ENCODE data around the gene C9orf153.
"Not testable (repeated sequence)": the region's sequence is repeated elsewhere in the genome, so short reads cannot be mapped to it uniquely, and the experiment has no call there.

Gene C9orf153

DNA sequence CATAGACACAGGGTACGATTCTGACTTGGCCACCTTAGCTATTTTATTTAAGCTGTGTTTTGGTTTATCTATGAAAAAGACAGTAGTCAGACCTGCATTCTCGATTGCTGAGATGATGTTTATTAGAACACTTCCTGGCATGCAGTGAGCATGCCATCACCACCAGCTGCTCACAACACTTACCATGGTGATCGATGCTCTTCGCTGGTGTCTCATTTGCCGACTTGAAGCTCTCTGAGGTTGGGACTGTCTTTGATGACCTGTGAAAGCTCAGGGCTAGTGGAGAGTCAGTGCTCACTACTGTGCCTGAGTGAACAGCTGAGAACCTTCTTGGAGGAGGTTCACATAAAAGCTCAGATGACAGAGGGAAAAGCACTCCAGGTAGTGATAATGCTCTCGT lies 4.4 kb upstream of the C9orf153 start:
- DNase-seq (ENCODE audit: low read depth in 2 of 2), result no peak

DNA sequence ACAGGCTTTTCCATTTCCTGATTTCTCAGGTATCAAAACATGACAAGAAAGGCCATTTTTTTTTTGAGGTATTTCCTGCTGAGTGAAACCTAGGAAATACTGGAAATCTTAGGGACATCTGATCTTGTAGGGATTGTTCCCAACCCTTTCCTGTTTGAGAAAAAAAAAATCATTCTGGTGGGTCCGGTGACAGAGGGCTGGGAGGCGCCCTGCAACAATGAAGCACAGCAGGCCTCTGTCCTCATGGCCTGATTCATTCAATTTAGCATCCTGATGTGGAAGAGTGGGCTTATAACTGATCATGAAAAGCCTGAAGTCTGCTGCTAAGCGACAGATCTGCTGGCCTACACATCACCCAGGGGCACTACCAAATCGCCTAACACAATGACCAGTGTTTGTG lies 3.0 kb upstream of the C9orf153 start:
- no peak for DNase-seq (ENCODE audit: low read depth in 2 of 2)

DNA sequence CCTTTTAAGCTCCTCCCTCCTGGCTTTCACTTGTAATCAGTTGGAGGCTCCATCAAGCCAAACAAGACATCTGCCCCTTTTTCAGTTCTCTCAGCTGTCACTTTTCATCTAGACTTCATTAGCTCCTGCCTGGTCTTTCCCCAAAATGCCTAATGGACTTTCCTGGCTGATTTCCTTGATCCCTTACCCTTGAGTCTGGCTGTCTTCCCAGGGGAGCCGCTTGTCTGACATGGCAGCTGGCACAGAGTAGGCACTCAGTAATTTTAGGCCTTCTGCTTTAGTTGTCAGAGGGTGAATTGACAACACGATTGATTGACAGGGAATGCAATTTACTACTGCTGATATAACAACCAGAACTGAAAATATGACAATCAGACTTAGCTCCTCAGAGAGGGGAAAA lies 2.1 kb downstream of the C9orf153 start:
- no peak for DNase-seq (ENCODE audit: low read depth in 2 of 2)

DNA sequence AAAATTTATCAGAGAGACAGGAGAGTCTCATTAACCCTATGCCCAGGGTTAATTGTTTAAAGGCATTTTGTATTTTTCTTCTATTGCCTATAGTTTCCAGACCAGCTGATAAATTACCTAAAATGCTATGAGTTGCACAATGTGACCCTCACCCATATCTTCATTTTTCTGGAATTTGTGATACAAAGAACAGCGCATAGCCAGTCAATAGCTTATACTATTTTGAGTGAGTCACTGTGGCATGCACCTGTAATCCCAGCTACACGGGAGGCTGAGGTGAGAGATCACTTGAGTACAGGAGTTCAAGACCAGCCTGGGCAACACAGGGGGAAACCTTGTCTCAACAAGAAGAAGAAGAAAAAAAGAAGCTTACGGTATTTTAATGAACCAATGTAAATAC lies 2.8 kb downstream of the C9orf153 start:
- DNase-seq (ENCODE audit: low read depth in 2 of 2), result no peak

DNA sequence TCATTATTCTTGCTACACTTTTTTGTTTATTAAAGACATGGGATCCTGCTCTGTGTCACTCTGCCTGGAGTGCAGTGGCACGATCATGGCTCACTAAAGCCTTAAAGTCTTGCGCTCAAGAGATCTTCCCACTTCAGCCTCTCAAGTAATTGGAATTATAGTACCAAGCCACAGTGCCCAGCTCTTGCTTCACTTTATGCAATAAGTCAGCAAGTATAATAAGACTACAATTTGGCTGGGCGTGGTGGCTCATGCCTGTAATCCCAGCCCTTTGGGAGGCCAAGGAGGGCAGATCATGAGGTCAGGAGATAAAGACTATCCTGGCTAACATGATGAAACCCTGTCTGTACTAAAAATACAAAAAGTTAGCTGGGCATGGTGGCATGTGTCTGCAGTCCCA lies 5.9 kb downstream of the C9orf153 start:
- DNase-seq (ENCODE audit: low read depth in 2 of 2), result no peak

DNA sequence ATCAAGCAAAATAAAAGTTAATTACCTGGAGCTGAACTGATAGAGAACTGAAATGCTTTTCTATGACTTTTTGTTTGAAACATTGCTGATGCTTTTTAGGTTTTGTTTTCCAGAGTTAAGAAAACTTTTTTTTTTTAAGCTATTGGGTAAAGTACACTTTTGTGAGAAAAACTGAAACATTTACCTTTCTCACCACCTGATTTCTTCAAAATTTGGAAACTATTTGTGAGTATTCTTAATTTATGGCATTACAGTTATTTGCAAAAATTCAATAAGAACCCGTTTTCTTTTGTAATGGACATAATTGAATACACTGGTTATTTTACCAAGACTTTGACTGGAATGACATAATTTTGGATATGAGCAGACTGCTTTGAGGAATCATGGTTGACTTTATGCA lies 6.6 kb downstream of the C9orf153 start:
- DNase-seq (ENCODE audit: low read depth in 2 of 2), result no peak

DNA sequence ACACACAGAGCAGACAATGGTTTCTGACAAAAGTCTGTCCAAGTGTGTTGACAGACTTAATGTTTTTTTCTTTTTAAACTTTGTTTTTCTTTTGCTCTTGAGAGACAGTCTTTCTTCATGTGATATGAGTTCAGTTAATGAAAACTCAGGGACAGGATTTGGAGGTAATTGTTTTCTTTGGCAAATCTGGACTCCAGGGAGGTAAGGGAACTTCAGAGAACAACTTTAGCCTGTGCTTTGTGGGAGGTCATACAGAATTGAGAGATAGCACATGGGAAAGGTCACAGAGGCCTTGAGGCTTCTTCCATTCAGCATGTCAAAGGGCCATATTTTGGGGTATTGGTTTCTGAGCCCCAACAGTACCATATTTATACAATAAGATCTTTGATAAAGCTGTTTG lies 9.3 kb downstream of the C9orf153 start:
- no peak for DNase-seq (ENCODE audit: low read depth in 2 of 2)

DNA sequence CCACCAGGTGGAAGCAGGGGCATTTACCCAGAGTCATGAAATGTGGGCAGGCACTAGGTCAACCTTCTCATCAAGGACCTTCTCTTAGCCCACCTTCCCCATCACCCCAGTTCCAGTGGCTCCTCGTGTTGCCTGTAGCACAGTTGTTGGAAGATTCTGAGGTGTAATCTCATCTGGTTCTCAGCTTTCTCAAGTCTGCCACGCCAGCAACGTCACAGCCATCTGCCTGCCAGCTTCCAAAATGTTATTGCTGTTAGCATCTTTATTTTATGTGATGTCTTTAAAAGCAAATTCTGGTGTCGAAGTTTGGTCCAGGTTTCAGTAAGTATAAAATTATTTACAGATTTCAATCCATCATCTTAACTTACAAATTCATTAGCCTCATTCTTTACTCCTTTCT lies 10.7 kb downstream of the C9orf153 start:
- no peak for DNase-seq (ENCODE audit: low read depth in 2 of 2)

DNA sequence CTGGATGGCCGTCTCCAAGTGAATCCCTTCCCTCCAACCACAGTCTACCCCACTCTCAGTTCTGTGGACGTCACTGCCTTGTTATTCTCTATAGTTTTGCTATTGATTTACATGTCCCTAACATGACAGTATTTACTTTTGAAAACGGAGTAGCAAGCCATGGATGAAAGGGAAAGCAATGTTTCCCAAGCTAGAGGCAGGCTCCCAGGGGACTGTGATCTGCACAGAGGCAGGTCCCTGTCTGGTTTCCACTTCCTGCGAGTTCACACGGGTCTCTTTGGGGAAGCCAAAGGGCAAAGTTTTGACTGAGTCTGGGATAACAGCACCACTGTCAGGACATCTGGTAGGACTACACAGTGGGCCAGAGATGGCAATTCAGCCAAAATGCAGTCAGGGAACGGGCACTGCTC lies 12.7 kb downstream of the C9orf153 start:
- no peak for DNase-seq (ENCODE audit: low read depth in 2 of 2)

DNA sequence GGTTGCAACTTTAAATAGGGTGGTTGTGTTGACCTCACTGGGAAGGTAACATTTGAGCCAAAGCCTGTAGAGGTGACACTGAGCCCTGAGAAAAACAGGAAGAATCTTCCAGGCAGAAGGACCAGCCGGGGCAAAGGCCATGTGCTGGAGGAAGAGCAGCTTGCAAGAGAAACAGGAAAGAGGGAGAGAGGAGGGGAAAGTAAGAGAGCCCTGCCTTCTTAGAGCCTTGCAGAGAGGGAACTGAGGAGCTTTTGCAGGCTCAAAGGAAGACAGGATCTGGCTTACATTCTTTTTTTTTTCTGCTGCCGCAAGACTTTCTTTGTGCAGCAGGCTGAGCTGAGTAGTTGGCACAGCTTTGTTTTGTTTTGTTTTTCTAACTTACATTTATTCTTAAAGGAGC lies 17.4 kb downstream of the C9orf153 start:
- DNase-seq (ENCODE audit: low read depth in 2 of 2), result no peak

DNA sequence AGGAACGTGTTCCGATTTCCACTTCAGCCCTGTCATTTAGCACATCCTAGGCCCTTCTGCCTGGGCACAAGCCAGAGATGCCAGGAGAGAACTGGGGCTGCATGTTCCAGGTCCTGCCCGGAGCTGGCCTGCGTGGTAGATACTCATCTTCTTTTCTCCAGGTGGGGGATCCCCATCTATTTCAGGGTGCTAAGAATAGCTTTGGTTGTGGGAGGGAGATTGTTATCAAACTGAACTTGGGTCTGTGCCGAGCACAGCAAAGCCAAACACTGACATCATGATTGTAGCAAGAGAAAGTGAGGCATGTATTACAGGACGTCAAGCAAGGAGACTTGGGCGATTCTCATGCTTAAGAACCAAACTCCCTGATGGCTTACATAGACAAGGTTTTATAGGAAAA lies 18.2 kb downstream of the C9orf153 start:
- no peak for DNase-seq (ENCODE audit: low read depth in 2 of 2)

DNA sequence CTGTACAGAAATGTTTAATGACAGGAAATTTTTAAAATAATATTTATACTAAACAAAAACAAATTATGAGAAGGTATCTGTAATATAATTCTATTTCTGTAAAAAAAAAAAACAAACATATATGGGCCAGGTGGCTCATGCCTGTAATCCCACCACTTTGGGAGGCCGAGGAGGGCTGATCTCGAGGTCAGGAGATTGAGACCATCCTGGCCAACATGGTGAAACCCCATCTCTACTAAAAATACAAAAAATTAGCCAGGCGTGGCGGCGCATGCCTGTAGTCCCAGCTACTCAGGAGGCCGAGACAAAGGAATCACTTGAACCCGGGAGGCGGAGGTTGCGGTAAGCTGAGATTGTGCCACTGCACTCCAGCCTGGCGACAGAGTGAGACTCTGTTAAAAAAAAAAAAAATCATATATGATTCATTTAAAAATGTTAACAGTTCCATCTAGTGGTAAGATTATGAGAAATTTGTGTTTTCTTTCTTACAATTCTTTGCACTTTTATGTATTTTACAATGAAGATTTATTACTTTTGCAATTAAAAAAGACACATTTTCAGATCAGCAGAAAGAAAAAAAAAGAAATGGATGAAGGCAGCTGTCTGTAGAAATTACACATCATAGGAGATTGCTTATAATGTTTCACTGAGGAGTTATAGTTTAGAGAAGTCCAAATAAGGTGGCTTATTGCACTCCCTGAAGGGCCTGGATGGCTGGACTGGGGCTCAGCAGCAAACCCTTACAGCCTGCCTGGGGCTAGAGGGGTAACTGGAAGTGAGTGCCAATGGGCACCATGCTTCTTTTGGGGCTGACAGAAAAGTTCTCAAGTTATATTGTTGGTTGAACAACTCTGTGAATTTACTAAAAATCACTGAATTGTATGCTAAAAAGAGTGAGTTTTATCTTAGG lies 20.3 kb downstream of the C9orf153 start:
- no peak for DNase-seq (ENCODE audit: low read depth in 2 of 2)

DNA sequence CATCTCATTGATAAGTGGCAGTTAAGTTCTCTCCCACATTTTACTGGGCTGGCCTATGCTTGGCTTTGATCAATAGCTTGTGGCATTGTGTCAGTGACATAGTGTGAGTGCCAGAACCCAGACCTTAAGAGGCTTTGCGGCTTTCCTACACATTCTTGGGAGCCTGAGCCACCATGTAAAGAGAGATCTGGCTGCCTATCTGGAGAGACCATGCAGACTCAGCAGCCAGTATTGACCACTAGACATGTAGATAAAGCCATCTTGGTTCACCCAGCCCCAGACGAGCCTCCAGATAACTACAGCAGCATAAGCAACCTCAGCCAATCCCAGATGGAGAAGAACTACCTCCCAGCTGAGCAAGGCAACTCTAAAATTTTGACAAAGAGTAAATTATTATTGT lies 28.6 kb downstream of the C9orf153 start:
- no peak for DNase-seq (ENCODE audit: low read depth in 2 of 2)

DNA sequence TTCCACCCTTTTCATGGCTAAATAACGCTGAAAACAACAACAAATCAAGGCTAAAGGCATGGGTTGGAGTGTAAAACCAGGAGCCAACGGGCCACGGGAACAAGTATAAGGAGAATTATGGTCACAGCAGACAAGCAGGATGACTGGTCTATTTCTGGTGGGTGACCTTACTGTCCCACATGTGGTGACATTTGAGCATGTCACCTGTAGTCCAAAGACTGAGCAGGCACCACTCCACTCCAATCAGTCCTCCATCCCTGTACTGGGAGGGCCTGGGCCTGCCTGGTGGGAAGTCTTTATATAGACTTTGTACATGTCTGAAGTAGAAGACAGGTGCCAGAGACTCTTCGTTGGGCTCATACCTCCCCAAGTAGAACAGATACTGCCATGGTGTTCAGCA lies 36.8 kb downstream of the C9orf153 start:
- no peak for DNase-seq (ENCODE audit: low read depth in 2 of 2)

DNA sequence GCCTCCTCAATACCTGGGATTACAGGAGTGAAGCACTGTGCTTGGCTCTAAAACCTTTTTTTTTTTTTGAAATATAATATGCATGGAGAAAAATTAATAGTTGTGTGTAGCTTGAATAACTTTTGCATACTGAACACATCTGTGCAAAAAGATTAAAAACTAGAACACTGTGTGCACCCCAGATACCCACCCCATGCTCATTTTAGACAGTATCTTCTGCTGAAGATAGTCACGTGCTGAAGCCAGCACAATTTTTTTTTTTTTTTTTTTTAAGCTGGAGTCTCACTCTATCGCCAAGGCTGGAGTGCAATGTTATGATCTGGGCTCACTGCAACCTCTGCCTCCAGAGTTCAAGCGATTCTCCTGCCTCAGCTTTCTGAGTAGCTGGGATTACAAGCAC lies 39.9 kb downstream of the C9orf153 start:
- DNase-seq (ENCODE audit: low read depth in 2 of 2), result no peak

DNA sequence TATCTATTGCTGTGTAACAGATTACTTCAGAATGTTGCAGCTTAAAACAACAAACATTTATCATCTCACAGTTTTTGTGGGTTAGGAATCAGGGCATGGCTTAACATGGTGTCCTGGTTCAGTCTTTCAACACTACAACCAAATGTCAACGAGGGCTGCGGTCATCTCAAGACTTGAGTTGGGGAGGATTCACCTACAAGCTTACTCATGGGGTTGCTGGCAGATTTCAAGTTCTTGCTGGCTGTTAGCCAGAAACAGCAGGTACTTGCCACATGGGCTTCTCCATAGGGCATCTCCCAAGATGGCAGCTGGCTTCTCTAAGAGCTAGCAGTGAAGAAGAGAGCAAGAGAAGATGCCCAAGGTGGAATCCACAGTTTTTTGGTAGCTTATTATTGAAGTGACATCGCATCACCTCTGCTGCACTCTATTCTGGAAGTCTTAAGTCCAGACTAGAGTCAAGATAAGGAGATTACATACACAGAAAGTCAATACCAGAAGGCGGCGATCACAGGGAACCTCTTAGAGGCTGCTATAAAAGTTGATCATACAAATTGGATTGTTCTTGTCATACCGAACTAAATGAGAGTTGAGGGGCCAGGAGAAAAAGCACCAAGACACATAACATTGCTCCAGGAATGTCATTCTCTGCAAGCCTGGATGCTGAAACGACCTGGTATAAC lies 42.2 kb downstream of the C9orf153 start:
- no peak for DNase-seq (ENCODE audit: low read depth in 2 of 2)

DNA sequence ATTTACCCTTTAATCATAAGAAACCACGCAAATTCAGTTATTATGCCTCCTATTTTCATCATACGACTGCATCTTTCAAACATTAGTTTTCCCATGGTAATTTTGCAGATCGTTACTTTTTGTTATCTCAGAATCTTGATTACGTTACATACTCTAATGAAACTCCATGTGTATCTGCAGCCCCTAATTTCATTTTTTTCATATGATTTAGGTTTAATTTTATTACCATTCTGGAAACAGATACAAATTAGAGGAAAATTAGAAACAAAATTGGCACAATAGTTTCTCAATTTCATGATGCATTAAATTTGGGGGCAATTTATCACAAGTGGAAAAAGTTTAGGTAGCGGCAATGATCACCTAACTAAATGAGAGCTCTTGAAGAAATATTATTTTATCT lies 52.3 kb downstream of the C9orf153 start:
- no peak for DNase-seq (ENCODE audit: low read depth in 2 of 2)

DNA sequence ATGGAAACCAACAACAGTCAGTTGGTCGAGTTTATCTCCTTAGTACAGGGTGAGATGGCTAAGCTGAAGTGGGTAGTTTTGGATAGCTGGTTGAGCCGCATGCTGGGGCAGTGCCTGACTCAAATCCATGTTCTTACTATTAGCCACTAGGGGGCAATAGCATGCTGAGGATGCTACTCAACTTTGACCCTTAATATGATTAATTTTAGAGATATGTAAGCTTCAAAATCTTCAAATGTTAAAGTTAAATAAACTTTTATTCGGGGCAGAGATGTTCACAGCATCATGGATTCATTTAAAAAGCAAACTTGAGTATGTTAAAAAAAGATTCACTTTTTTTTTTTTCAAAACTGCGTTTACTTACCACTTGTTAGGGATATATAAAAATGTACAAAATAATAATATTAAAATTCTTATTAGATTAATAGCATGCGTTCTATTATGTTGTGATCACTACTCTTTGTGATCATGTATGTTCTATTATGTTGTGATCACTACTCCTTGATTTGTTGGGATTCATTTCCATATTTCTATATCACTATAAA lies 57.0 kb downstream of the C9orf153 start:
- no peak for DNase-seq (ENCODE audit: low read depth in 2 of 2)

DNA sequence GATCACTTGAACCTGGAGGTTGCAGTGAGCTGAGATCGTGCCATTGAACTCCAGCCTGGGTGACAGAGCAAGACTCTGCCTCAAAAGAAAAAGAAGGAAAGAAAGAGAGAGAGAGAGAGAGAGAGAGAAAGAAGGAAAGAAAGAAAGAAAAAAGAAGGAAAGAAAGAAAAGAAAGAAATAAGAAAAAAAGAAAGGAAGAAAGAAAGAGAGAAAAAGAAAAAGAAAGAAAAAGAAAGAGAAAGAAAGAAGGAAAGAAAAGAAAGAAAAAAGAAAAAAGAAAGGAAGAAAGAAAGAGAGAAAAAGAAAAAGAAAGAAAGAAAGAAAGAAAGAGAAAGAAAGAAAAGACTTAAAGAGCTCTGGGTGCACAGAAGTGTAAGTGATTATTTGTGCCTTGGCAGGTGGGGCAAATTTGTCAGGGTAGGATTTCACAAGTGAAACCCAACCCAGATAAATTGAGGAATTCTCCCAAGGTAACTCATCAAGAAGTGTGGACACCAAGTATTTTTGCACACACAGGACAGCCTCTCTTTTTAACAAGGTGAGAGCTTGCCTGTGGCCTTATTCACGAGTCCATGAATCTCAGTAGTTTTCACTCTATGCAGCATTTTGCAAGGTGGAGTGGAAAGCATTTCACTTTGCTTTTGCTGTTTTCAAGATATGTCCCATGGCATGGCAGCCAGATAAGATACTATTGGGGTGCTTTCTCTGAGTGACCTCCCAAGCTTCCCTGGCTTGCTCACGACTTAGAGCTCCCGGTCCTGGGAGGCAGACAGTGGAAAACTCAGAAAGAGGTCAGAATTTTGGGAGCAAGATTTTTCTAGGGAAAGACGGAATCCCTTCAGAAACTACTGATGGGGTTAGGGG lies 57.8 kb downstream of the C9orf153 start:
- no peak for DNase-seq (ENCODE audit: low read depth in 2 of 2)

DNA sequence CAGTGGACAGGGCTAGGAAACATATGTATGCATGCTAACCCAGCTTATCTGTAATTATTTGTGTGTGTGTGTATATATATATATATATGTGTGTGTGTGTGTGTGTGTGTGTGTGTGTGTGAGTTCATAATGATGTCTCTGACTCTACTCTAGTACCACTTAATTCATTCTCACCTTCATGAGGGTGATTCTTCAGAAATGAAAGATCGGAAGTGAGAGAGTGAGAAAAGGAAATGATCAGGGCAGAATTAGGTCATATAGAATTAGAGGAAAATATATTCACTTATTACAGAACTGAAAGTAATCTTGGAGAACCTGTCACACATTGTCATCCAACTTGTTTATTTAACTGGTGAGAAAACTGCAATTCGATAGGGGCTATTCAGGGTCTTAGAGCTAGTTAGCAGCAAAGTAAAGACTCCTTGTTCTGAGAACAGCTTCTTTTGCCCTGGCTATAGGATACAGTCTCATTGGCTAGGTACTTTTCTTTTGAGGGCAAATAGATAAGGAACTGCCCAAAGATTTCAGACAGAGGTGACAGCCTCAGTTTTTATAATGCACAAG lies 58.8 kb downstream of the C9orf153 start:
- DNase-seq (ENCODE audit: low read depth in 2 of 2), result no peak

DNA sequence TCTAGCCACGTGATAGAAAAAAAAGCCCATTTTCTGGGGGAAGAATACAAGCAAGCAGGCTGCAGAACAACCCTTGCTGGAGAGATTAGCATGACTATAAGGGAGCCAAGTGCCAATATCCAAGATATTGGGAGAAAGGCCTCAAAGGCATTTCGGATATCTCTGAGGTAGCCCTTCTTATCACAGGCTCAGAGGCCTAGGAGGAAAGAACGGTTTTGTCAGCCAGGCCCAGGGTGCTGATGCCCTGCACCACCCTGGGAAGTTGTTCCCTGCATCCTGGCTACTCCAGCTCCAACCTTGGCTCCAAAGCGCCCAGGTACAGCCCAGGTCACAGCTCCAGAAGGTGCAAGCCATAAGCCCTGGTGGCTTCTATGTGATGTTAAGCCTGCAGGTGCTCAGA lies 66.4 kb downstream of the C9orf153 start:
- DNase-seq (ENCODE audit: low read depth in 2 of 2), result no peak

DNA sequence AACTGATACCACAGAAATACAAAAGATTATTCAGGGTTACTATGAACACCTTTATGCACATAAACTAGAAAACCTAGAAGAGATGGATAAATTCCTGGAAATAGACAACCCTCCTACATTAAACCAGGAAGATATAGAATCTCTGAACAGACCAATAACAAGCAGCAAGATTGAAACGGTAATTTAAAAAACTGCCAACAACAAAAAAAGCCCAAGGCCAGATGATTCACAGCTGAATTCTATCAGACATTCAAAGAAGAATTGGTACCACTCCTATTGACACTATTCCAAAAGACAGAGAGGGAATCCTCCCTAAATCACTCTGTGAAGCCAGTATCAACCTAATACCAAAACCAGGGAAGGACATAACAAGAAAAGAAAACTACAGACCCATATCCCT lies 68.8 kb downstream of the C9orf153 start:
- DNase-seq (ENCODE audit: low read depth in 2 of 2), result not testable (repeated sequence)
